Erythroblast (primary cell): Measurements from ENCODE around the gene NELL1.

Source experiments
- GATA1 ChIP-seq: IDR thresholded peaks from 2 replicates; pipeline ENCODE4 v1.6.1; 2011; ENCODE audit warnings: low read depth, mild to moderate bottlenecking, control low read depth, low read length, moderate library complexity
- POLR2A ChIP-seq: IDR thresholded peaks from 2 replicates; pipeline ENCODE4 v1.6.1; 2011; ENCODE audit warnings: mild to moderate bottlenecking, low read length

DNA sequence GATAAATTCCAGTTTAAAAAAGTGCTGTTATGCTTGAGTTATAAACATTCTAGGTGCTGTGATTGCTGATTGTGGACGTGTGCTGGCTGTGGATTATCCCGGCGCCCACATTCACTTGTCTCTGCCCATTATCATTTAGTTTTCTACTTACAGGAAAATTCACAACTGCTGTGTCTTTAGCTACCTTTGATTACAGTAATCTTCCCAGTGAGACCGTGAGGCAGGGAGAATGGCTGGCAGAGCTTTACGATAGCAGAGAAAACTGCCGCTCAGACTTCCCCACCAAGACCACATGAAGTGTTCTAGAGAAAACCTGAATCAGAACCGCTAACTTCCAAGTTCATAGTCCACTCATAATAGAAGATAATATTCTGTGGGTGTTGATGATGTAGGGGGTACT lies 34.6 kb upstream of the NELL1 start:
- TF ChIP-seq POLR2A (no peak), GATA1 (no peak)
